Measurements from ENCODE around the gene PLCH1.

Gene PLCH1

GRCh38 chr3:155744626-155745324 is at the start of gene PLCH1:
Gene PLCH1 (minus strand): TSS chr3:155745071. CDS start chr3:155704224, 40,847 bp downstream.
- TF ChIP-seq CTCF (IDR thresholded peaks at IDR 0.05) (no peak), ZFX (IDR thresholded peaks at IDR 0.05; ENCODE audit: borderline replicate concordance) (no peak)
- H3K27ac ChIP-seq: peak within 1 kb of the TSS; percentile 59

GRCh38 chr3:155792532-155792931 is 47.7 kb upstream of the PLCH1 start:
- TF ChIP-seq CTCF (IDR thresholded peaks at IDR 0.05) (no peak), ZFX (IDR thresholded peaks at IDR 0.05; ENCODE audit: borderline replicate concordance) (no peak)
- H3K27ac ChIP-seq: no peak overlapping the region

GRCh38 chr3:155791190-155791589 is 46.3 kb upstream of the PLCH1 start:
- TF ChIP-seq CTCF (IDR thresholded peaks at IDR 0.05) (no peak), ZFX (IDR thresholded peaks at IDR 0.05; ENCODE audit: borderline replicate concordance) (no peak)
- H3K27ac ChIP-seq: no peak overlapping the region

- no peak overlapping the region for H3K27ac ChIP-seq
- TF ChIP-seq ZFX (IDR thresholded peaks at IDR 0.05; ENCODE audit: borderline replicate concordance): no peak
- TF ChIP-seq CTCF (IDR thresholded peaks at IDR 0.05): no peak
These were observed 45.5 kb upstream of the PLCH1 start for GRCh38 chr3:155790272-155790925.

GRCh38 chr3:155785662-155786295 is 40.9 kb upstream of the PLCH1 start:
- TF ChIP-seq CTCF (IDR thresholded peaks at IDR 0.05) (no peak), ZFX (IDR thresholded peaks at IDR 0.05; ENCODE audit: borderline replicate concordance) (no peak)

GRCh38 chr3:155782390-155782953 is 37.6 kb upstream of the PLCH1 start:
- TF ChIP-seq ZFX (IDR thresholded peaks at IDR 0.05; ENCODE audit: borderline replicate concordance) (no peak), CTCF (IDR thresholded peaks at IDR 0.05) (no peak)
- H3K27ac ChIP-seq: peak overlapping the region; percentile 40

More at GRCh38 chr3:155785662-155786295, 40.9 kb upstream of the PLCH1 start:
- no peak overlapping the region for H3K27ac ChIP-seq

Measured in 22Rv1 (cell line).